GM12801 (cell line): ENCODE measurements around the gene HS3ST1.

Experiments
- TF ChIP-seq, protein P1 (sequence below): IDR thresholded peaks from one replicate; pipeline ENCODE4 v1.5.1; 2011; ENCODE audit warnings: control low read depth; ENCODE audit not compliant: insufficient read length; ENCODE audit errors: extremely low read depth

HS3ST1 gene

GRCh38 chr4:11426003-11426402 lies 2.7 kb downstream of the HS3ST1 start:
- TF ChIP-seq, protein P1, sequence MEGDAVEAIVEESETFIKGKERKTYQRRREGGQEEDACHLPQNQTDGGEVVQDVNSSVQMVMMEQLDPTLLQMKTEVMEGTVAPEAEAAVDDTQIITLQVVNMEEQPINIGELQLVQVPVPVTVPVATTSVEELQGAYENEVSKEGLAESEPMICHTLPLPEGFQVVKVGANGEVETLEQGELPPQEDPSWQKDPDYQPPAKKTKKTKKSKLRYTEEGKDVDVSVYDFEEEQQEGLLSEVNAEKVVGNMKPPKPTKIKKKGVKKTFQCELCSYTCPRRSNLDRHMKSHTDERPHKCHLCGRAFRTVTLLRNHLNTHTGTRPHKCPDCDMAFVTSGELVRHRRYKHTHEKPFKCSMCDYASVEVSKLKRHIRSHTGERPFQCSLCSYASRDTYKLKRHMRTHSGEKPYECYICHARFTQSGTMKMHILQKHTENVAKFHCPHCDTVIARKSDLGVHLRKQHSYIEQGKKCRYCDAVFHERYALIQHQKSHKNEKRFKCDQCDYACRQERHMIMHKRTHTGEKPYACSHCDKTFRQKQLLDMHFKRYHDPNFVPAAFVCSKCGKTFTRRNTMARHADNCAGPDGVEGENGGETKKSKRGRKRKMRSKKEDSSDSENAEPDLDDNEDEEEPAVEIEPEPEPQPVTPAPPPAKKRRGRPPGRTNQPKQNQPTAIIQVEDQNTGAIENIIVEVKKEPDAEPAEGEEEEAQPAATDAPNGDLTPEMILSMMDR, result no peak

DNA sequence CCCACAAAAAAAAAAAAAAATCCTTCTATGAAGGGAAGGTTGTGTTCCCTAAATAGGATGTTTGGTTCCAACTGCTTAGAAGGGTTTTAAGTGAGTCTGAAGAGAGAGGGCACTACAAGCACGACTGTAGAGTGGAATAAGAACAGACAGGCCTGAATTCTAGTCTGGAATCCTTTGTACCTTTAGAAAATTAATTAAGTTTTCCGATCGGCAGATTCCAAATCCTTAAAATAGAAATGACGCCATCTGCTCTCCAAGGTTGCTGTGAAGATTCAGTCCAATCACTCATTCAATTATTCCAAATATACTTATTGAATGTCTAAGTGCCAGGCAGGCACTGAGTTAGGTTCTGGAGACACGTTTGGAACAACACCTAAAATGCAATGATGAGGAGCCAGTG lies 3.8 kb downstream of the HS3ST1 start:
- TF ChIP-seq, protein P1, result no peak

- TF ChIP-seq, protein P1, result no peak
Observed at GRCh38 chr4:11424000-11424399, 4.7 kb downstream of the HS3ST1 start.

- TF ChIP-seq, protein P1, result no peak
Observed at GRCh38 chr4:11423465-11423864, 5.2 kb downstream of the HS3ST1 start.

DNA sequence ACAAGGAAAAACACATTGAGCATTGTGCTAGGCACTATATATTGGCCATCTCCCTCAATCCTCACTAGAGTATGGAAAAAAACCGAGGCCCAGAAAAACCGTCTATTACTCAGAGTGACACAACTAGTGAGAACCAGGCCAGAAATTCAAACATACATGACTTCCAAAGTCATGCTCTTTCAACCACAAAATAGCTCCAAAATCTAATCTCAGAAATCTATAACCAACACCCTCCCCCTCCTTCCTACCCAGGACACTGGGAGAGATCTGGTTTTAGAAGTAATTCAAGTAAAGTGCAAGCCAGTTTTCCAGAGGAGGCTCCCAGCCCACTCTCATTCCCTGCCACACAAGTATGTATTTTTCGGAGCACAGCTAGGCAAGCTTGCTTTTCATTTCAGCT lies 7.6 kb downstream of the HS3ST1 start:
- TF ChIP-seq, protein P1, result no peak

DNA sequence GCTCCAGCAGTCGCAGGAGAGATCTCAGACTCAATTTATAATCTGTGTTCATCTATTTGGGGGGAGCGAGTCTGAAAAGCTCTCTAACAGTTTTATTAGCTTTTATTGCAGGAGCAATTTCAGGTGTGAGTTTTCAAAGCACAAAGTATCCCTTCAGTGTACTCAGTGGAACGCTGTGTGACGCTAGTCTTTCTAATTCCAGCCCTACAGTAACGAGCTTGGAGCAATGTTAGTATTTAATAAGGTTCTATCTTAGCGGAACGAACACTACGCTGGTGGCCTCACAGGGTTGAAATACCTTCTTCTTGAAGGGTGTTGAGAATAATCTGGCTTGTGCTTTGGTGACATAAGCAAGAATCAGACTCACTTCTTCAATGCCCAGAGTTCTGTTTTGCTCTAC lies 8.4 kb downstream of the HS3ST1 start:
- TF ChIP-seq, protein P1, result no peak

DNA sequence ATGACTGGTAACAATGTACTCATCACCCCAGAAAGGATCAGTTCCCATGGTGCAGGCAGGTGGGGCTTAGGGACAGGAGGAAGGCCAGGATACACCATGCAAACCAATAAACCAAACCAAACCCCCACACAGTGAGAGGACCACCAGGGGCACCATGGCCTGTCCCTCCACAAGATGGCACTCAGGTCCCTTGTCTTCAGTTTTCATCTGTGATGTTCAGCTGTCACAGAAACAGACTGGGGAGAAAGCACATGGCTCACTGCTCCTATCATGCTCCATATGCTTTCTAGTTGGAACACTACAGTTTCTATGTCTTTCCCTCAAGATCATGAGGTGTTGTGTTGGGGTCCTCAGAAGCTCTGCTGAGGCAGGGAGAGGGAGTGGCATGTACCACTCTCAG lies 10.1 kb downstream of the HS3ST1 start:
- TF ChIP-seq, protein P1, result no peak

GRCh38 chr4:11416767-11417113 lies 12.0 kb downstream of the HS3ST1 start:
- TF ChIP-seq, protein P1, result no peak
